ENCODE results near the gene CLEC20A. TPM values are rescaled to one million over a fixed set of nuclear protein-coding genes. Genes with fewer than 3 reads are reported as not detected.
"Not testable (repeated sequence)": the region's sequence is repeated elsewhere in the genome, so short reads cannot be mapped to it uniquely, and the experiment has no call there.

CLEC20A gene
- total RNA-seq, 1 donor from 2014 or later: not detected

- H3K27me3 Mint-ChIP-seq (ENCODE audit: unreplicated experiment): no peaks in the 10 kb centered on the region
- no peaks in the 10 kb centered on the region for H3K4me1 Mint-ChIP-seq (ENCODE audit: unreplicated experiment)
- no peaks in the 10 kb centered on the region for H3K36me3 Mint-ChIP-seq (ENCODE audit: unreplicated experiment)
- DNase-seq (ENCODE audit: extremely low spot score, unreplicated experiment): no peak
- H3K9me3 Mint-ChIP-seq (ENCODE audit: unreplicated experiment): no peaks in the 10 kb centered on the region
- TF ChIP-seq, protein P1, sequence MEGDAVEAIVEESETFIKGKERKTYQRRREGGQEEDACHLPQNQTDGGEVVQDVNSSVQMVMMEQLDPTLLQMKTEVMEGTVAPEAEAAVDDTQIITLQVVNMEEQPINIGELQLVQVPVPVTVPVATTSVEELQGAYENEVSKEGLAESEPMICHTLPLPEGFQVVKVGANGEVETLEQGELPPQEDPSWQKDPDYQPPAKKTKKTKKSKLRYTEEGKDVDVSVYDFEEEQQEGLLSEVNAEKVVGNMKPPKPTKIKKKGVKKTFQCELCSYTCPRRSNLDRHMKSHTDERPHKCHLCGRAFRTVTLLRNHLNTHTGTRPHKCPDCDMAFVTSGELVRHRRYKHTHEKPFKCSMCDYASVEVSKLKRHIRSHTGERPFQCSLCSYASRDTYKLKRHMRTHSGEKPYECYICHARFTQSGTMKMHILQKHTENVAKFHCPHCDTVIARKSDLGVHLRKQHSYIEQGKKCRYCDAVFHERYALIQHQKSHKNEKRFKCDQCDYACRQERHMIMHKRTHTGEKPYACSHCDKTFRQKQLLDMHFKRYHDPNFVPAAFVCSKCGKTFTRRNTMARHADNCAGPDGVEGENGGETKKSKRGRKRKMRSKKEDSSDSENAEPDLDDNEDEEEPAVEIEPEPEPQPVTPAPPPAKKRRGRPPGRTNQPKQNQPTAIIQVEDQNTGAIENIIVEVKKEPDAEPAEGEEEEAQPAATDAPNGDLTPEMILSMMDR (IDR thresholded peaks at IDR 0.05): no peak
- no peak overlapping the region for H3K4me3 Mint-ChIP-seq (ENCODE audit: unreplicated experiment)
- H3K27ac Mint-ChIP-seq (ENCODE audit: unreplicated experiment): no peak overlapping the region
Observed at GRCh38 chr1:178503849-178504248, 7.1 kb upstream of the CLEC20A start.

DNA sequence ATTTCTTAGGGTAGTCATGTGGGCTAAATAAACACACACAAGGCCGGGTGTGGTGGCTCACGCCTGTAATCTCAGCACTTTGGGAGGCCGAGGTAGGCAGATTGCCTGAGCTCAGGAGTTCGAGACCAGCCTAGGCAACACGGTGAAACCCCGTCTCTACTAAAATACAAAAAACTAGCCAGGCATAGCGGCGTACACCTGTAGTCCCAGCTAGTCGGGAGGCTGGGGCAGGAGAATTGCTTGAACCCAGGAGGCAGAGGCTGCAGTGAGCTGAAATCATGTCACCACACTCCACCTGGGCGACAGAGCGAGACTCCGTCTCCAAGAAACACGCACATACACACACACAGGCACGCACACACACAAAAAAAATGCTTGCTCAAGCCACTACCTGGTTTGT lies 6.6 kb upstream of the CLEC20A start:
- H3K27me3 Mint-ChIP-seq (ENCODE audit: unreplicated experiment); H3K4me3 Mint-ChIP-seq (ENCODE audit: unreplicated experiment); H3K36me3 Mint-ChIP-seq (ENCODE audit: unreplicated experiment); DNase-seq (ENCODE audit: extremely low spot score, unreplicated experiment); H3K27ac Mint-ChIP-seq (ENCODE audit: unreplicated experiment); H3K4me1 Mint-ChIP-seq (ENCODE audit: unreplicated experiment); H3K9me3 Mint-ChIP-seq (ENCODE audit: unreplicated experiment): not testable (repeated sequence)

- no peak overlapping the region for H3K27ac Mint-ChIP-seq (ENCODE audit: unreplicated experiment)
- TF ChIP-seq, protein P1 (IDR thresholded peaks at IDR 0.05): no peak
- no peak for DNase-seq (ENCODE audit: extremely low spot score, unreplicated experiment)
- H3K4me1 Mint-ChIP-seq (ENCODE audit: unreplicated experiment): no peaks in the 10 kb centered on the region
- no peak overlapping the region for H3K4me3 Mint-ChIP-seq (ENCODE audit: unreplicated experiment)
- no peaks in the 10 kb centered on the region for H3K27me3 Mint-ChIP-seq (ENCODE audit: unreplicated experiment)
- no peaks in the 10 kb centered on the region for H3K9me3 Mint-ChIP-seq (ENCODE audit: unreplicated experiment)
- H3K36me3 Mint-ChIP-seq (ENCODE audit: unreplicated experiment): no peaks in the 10 kb centered on the region
Observed at GRCh38 chr1:178502856-178503255, 6.1 kb upstream of the CLEC20A start.

GRCh38 chr1:178502330-178502714 lies 5.6 kb upstream of the CLEC20A start:
- no peaks in the 10 kb centered on the region for H3K27me3 Mint-ChIP-seq (ENCODE audit: unreplicated experiment)
- H3K4me1 Mint-ChIP-seq (ENCODE audit: unreplicated experiment): no peaks in the 10 kb centered on the region
- H3K36me3 Mint-ChIP-seq (ENCODE audit: unreplicated experiment): no peaks in the 10 kb centered on the region
- TF ChIP-seq, protein P1 (IDR thresholded peaks at IDR 0.05): no peak
- DNase-seq (ENCODE audit: extremely low spot score, unreplicated experiment): no peak
- H3K27ac Mint-ChIP-seq (ENCODE audit: unreplicated experiment): no peak overlapping the region
- no peak overlapping the region for H3K4me3 Mint-ChIP-seq (ENCODE audit: unreplicated experiment)
- no peaks in the 10 kb centered on the region for H3K9me3 Mint-ChIP-seq (ENCODE audit: unreplicated experiment)

DNA sequence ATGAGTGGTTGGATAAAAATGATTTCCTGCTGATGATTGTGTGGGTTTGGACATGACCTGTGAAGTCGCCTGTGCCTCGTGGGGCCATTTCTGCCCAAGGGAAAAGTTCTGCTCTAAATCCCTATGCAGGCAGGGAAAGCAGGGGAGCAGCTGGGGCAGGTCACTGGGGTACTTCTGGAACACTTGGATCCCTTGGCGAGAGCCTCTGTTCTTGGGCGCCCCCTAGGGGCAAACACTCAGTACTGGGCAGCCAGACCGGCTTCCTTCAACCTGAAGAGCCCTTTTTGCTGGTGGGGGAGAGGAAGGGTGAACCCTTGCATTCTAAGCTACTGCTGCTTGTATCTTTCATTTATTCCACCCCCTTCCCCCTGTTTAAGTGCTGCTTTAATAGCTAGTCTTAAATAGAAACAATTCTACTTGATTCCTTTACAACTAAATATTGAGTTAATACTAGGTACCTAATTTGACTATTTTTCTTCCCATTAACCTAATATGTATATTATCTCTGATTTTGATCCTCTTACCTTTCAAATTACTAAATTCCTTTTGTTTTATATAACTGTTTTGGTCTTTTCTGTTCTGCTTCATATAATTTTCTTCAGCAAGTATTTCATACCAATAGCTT lies 5.1 kb upstream of the CLEC20A start:
- Mint-ChIP-seq H3K4me3 (ENCODE audit: unreplicated experiment) (no peak overlapping the region), H3K27ac (ENCODE audit: unreplicated experiment) (no peak overlapping the region), H3K27me3 (ENCODE audit: unreplicated experiment) (no peaks in the 10 kb centered on the region), H3K36me3 (ENCODE audit: unreplicated experiment) (no peaks in the 10 kb centered on the region), H3K4me1 (ENCODE audit: unreplicated experiment) (no peaks in the 10 kb centered on the region), H3K9me3 (ENCODE audit: unreplicated experiment) (no peaks in the 10 kb centered on the region)
- peak; percentile 91 for DNase-seq (ENCODE audit: extremely low spot score, unreplicated experiment)
- TF ChIP-seq, protein P1 (IDR thresholded peaks at IDR 0.05): peak; percentile 91
